HepG2 (cell line): Measurements from ENCODE around the gene SYT7. TPM values are rescaled to one million over a fixed set of nuclear protein-coding genes. Genes with fewer than 3 reads are reported as not detected.

Experiments used
- ATAC-seq: fragments of 200-7000 bp; cut with Tn5 transposase; 3 replicates; pipeline ENCODE4 v1.9.1; 2020; ENCODE audit warnings: mild to moderate bottlenecking, moderate library complexity
- BruUV-seq: library from RNA; stranded (reverse); fragments of 400-500 nt; replicated peaks from 2 replicates; lab custom pipeline; 2021; lab: Mats Ljungman, UMichigan
- CTCF ChIA-PET: fragments of 300-600 bp; formaldehyde crosslinking; extraction: SDS; loops from one replicate; lab custom pipeline; 2021; ENCODE audit warnings: low total read pairs, inconsistent platforms, low intra/inter-chr PET ratio; lab: Yijun Ruan, JAX
- POLR2A ChIA-PET: fragments of 350-600 bp; sonication (Branson Sonifier 250); formaldehyde crosslinking; loops from one replicate; lab custom pipeline; 2020; ENCODE audit warnings: antibody characterized with exemption, inconsistent platforms; lab: Yijun Ruan, JAX
- DNase-seq: peaks from one replicate; pipeline ENCODE4 v3.0.0-alpha.2; 2015; ENCODE audit warnings: low spot score
- FAIRE-seq: peaks from 3 replicates; lab custom pipeline; 2011; peaks lifted over from hg19 to GRCh38; lab: Jason Lieb, UNC
- H2AFZ ChIP-seq: one replicate; pipeline ENCODE4 v1.6.1; 2011; ENCODE audit warnings: low read length, inconsistent platforms
- H3K27ac ChIP-seq: fragments of 300-600 bp; 3 replicates; pipeline ENCODE4 v1.8.0; 2011; ENCODE audit warnings: mixed run types, mild to moderate bottlenecking, mixed read lengths, low read length, inconsistent platforms; ENCODE audit not compliant: insufficient read depth; ENCODE audit errors: extremely low read length
- H3K27me3 ChIP-seq, 2 experiments: fragments of 200-600 bp in 1 of 2; 2 replicates in 1 of 2; 3 replicates in 1 of 2; pipeline versions ENCODE4 v1.6.0 to v1.8.0; 2011; ENCODE audit warnings: low read length in 2 of 2, mild to moderate bottlenecking in 2 of 2, moderate library complexity in 2 of 2, inconsistent platforms in 1 of 2; ENCODE audit not compliant: insufficient read depth in 2 of 2, control insufficient read depth in 1 of 2
- H3K36me3 ChIP-seq, 2 experiments: fragments of 200-600 bp in 1 of 2; replicated peaks in 1 of 2; 2 replicates in 1 of 2; 3 replicates in 1 of 2; pipeline versions ENCODE4 v1.5.1 to v1.8.0; 2011; ENCODE audit warnings: low read length in 2 of 2, inconsistent platforms in 1 of 2; ENCODE audit not compliant: insufficient read depth in 2 of 2, control insufficient read depth in 1 of 2
- H3K4me1 ChIP-seq: 2 replicates; pipeline ENCODE4 v1.5.1; 2012; ENCODE audit warnings: low read length, inconsistent platforms; ENCODE audit not compliant: insufficient read depth
- H3K4me2 ChIP-seq: 2 replicates; pipeline ENCODE4 v1.6.0; 2011; ENCODE audit warnings: low read depth, low read length, inconsistent platforms
- H3K4me3 ChIP-seq, 3 experiments: fragments of 200-600 bp in 1 of 3; sonication (generic), shearing (Covaris generic) in 1 of 3; replicated peaks in 1 of 3; 2 replicates each; pipeline ENCODE4 v1.5.1; 2011 to 2016; ENCODE audit warnings: low read length in 3 of 3, inconsistent platforms in 2 of 3, low read depth in 2 of 3, mild to moderate bottlenecking in 2 of 3, control low read depth in 1 of 3, mixed read lengths in 1 of 3; ENCODE audit not compliant: insufficient read depth in 1 of 3
- H3K79me2 ChIP-seq: one replicate; pipeline ENCODE4 v1.6.1; 2011; ENCODE audit warnings: low read length, inconsistent platforms; ENCODE audit not compliant: insufficient read depth
- H3K9ac ChIP-seq: 2 replicates; pipeline ENCODE4 v1.6.0; 2011; ENCODE audit warnings: mild to moderate bottlenecking, low read depth, low read length, inconsistent platforms; ENCODE audit not compliant: insufficient read depth
- H3K9me3 ChIP-seq: 2 replicates; pipeline ENCODE4 v1.5.1; 2012; ENCODE audit warnings: mild to moderate bottlenecking, low read length
- H4K20me1 ChIP-seq: 2 replicates; pipeline ENCODE4 v1.6.0; 2011; ENCODE audit warnings: inconsistent platforms, mild to moderate bottlenecking, low read length, moderate library complexity; ENCODE audit not compliant: insufficient read depth
- DNMT3B ChIP-seq: conservative IDR thresholded peaks from 2 replicates; pipeline ENCODE4 v1.6.1; 2016; ENCODE audit warnings: missing biosample characterization, control low read depth
- MZF1 ChIP-seq: sonication (generic); formaldehyde crosslinking; IDR thresholded peaks from 2 replicates; pipeline ENCODE4 v1.8.1; 2023; ENCODE audit warnings: mild to moderate bottlenecking, missing genetic modification reagents, borderline replicate concordance
- PHF8 ChIP-seq: sonication (generic); formaldehyde crosslinking; IDR thresholded peaks from 2 replicates; pipeline ENCODE4 v1.5.0; 2020; ENCODE audit warnings: missing genetic modification reagents
- ZNF12 ChIP-seq: sonication (generic); formaldehyde crosslinking; IDR thresholded peaks from 2 replicates; pipeline ENCODE4 v1.5.0; 2020; ENCODE audit warnings: missing genetic modification reagents
- ZNF224 ChIP-seq: sonication (generic); formaldehyde crosslinking; IDR thresholded peaks from 2 replicates; pipeline ENCODE4 v1.5.0; 2020; ENCODE audit warnings: mild to moderate bottlenecking, missing genetic modification reagents
- ZNF674 ChIP-seq: sonication (generic); formaldehyde crosslinking; IDR thresholded peaks from 2 replicates; pipeline ENCODE4 v1.5.0; 2020; ENCODE audit warnings: low read depth, mild to moderate bottlenecking, missing genetic modification reagents
- WGBS: methylation state at CpG from one replicate; pipeline ENCODE4 v1.1.6; 2017; ENCODE audit warnings: low lambda C conversion rate; 5-methylcytosine and 5-hydroxymethylcytosine counted together
- in situ Hi-C: cut with HindIII; loops from 2 replicates; pipeline ENCODE4 v1.10.0; 2017; ENCODE audit warnings: low pct_unique_long_range_greater_than_20kb; ENCODE audit not compliant: extremely low pct_ligation_motif_present
- intact Hi-C: fragments of 100-400 bp; cut with micrococcal nuclease; formaldehyde crosslinking; loops from one replicate; pipeline ENCODE4 v1.10.0; 2022; ENCODE audit not compliant: unreplicated experiment
- polyA plus RNA-seq, 8 experiments: library from polyadenylated mRNA; depleted of rRNA in 3 of 8; stranded (reverse) in 7 of 8; unstranded in 1 of 8; fragments of >200 nt; fragmentation: Illumina TruSeq in 4 of 8; extraction: Trizol in 4 of 8; gene quantifications; 2 replicates each; pipeline versions ENCODE4 v1.2.1 to v1.2.3, GENCODE V29; 2011 to 2016; ENCODE audit warnings: low read depth in 4 of 8, missing spikeins in 1 of 8, mixed read lengths in 1 of 8; ENCODE audit not compliant: insufficient read depth in 1 of 8
- total RNA-seq, 5 experiments: library from RNA; depleted of rRNA; stranded (reverse); fragments of >200 nt; fragmentation: Illumina TruSeq; extraction: Trizol; gene quantifications; 2 replicates each; pipeline ENCODE4 v1.2.3, GENCODE V29; 2016; ENCODE audit warnings: low read depth in 1 of 5
- TF ChIP-seq, protein P1 (sequence below): sonication (generic); formaldehyde crosslinking; IDR thresholded peaks from 2 replicates; pipeline ENCODE4 v1.4.0; 2020; ENCODE audit warnings: low read depth, missing genetic modification reagents
- TF ChIP-seq, protein P2 (sequence below): sonication (generic); formaldehyde crosslinking; IDR thresholded peaks from 2 replicates; pipeline ENCODE4 v1.8.1; 2023; ENCODE audit warnings: mild to moderate bottlenecking, missing genetic modification reagents
- TF ChIP-seq, protein P3 (sequence below): sonication (generic); formaldehyde crosslinking; IDR thresholded peaks from 2 replicates; pipeline ENCODE4 v1.4.0; 2020; ENCODE audit warnings: missing genetic modification reagents, borderline replicate concordance

SYT7 gene
- total and polyA plus RNA-seq, 2 of the 13 experiments (the other 11 are each of a cell fraction or from before 2014, with no cell fraction given), result 1.4 to 4.4 TPM

DNA sequence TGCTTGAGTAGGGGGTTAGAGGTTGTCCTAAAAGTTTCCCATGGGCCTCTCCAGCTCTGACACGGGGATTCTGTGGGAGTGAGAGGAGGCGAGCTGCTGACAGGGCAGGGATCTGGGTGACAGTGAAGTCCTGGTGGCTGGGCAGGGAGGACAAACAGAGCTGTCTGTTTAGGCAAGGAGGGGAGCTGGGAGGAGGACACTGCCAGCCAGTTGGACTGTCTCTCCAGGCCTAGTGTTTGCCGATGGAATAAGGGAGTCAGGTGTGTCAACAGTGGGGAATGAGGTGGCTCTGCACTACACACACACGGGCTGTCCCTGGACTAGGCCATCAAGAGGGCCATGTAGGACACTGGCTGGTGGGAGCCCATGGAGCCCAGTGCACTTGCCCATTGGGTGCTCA lies 20.6 kb upstream of the SYT7 start (continued):
- TF ChIP-seq, protein P1, sequence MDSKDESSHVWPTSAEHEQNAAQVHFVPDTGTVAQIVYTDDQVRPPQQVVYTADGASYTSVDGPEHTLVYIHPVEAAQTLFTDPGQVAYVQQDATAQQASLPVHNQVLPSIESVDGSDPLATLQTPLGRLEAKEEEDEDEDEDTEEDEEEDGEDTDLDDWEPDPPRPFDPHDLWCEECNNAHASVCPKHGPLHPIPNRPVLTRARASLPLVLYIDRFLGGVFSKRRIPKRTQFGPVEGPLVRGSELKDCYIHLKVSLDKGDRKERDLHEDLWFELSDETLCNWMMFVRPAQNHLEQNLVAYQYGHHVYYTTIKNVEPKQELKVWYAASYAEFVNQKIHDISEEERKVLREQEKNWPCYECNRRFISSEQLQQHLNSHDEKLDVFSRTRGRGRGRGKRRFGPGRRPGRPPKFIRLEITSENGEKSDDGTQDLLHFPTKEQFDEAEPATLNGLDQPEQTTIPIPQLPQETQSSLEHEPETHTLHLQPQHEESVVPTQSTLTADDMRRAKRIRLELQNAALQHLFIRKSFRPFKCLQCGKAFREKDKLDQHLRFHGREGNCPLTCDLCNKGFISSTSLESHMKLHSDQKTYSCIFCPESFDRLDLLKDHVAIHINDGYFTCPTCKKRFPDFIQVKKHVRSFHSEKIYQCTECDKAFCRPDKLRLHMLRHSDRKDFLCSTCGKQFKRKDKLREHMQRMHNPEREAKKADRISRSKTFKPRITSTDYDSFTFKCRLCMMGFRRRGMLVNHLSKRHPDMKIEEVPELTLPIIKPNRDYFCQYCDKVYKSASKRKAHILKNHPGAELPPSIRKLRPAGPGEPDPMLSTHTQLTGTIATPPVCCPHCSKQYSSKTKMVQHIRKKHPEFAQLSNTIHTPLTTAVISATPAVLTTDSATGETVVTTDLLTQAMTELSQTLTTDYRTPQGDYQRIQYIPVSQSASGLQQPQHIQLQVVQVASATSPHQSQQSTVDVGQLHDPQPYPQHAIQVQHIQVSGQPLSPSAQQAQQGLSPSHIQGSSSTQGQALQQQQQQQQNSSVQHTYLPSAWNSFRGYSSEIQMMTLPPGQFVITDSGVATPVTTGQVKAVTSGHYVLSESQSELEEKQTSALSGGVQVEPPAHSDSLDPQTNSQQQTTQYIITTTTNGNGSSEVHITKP (CRISPR knock-in tag), result peak; percentile 66; the same call in 1 of the 2 replicates
- TF ChIP-seq MZF1 (CRISPR knock-in tag), result 0 out of 2 replicates have a peak, but pooled peaks have one; percentile 46
- no peak for TF ChIP-seq ZNF224 (CRISPR knock-in tag)
- no peak for TF ChIP-seq ZNF12 (CRISPR knock-in tag)
- TF ChIP-seq PHF8 (CRISPR knock-in tag), result no peak
- no peak for TF ChIP-seq DNMT3B (CRISPR knock-in tag)
- TF ChIP-seq, protein P2, sequence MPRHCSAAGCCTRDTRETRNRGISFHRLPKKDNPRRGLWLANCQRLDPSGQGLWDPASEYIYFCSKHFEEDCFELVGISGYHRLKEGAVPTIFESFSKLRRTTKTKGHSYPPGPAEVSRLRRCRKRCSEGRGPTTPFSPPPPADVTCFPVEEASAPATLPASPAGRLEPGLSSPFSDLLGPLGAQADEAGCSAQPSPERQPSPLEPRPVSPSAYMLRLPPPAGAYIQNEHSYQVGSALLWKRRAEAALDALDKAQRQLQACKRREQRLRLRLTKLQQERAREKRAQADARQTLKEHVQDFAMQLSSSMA (CRISPR knock-in tag), result no peak

DNA sequence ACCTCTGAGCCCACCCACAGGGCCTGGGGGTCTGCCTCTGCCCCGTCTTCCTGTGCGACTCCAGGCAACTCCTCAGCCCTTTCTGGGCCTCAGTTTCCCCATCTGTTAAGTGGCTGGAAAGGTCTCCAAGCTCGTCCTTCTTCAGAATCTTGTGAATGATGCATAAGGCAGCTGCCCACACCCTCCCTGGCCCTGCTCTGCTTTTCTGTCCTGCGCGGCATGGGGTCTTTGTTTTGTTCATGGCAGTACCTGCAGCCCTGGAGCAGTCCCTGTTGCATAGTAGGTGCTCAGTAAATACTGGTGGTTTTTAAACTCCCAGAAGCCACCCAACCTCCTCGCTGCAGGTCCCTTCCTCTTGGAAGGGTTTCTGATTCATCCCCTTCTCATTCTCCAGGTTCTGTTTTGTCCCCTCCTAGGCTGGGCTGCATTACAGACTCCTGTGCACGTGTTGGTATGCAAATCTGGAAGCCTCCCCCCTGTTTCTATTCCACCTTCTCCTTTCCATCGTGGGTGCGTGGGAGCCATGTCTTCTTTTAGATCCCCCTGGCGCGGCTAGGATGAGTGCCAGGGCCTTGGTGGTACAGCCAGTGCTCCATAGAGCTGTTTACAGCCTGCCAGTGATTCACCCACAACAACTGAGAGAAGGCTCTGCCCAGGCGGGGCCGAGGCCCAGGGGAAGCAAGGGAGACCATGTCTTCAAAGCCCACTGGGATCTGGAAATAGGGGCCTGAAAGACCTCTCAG lies 19.3 kb upstream of the SYT7 start:
- CTCF ChIA-PET, result no interaction called here
- 49% methylated on average over 12 of the region's 13 CpGs for WGBS
- DNase-seq (no peak), FAIRE-seq (no peak), ATAC-seq (no peak)
- Histone ChIP-seq H3K9ac (no peak overlapping the region), H3K27ac (no peak overlapping the region), H3K36me3 (no peaks in the 10 kb centered on the region), H3K27me3 (peaks cover 5 to 68% of the 10 kb centered on the region in 2 experiments), H3K4me1 (peaks cover 63% of the 10 kb centered on the region), H3K4me2 (peak overlapping the region; percentile 66), H3K79me2 (no peaks in the 10 kb centered on the region), H3K9me3 (no peaks in the 10 kb centered on the region), H3K4me3 (peak overlapping the region in 1 of 3 experiments; percentile 60; a peak in 1 of 6 replicates), H4K20me1 (no peaks in the 10 kb centered on the region), H2AFZ (no peak overlapping the region)
- in situ Hi-C loops, result no loop called here
- intact Hi-C loops, result no loop called here
- TF ChIP-seq ZNF674 (CRISPR knock-in tag), result no peak
- TF ChIP-seq, protein P3, sequence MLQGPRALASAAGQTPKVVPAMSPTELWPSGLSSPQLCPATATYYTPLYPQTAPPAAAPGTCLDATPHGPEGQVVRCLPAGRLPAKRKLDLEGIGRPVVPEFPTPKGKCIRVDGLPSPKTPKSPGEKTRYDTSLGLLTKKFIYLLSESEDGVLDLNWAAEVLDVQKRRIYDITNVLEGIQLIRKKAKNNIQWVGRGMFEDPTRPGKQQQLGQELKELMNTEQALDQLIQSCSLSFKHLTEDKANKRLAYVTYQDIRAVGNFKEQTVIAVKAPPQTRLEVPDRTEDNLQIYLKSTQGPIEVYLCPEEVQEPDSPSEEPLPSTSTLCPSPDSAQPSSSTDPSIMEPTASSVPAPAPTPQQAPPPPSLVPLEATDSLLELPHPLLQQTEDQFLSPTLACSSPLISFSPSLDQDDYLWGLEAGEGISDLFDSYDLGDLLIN (CRISPR knock-in tag), result no peak
- POLR2A ChIA-PET, result no interaction called here
- no TSS peak for BruUV-seq
